K562 (cell line): ENCODE data around the gene MXI1. TPM values are rescaled to one million over a fixed set of nuclear protein-coding genes. Genes with fewer than 3 reads are reported as not detected.

Experiments used
- ATF1 ChIP-seq, 2 experiments: fragments of 450-650 bp in 1 of 2; IDR thresholded peaks; 2 replicates each; pipeline ENCODE4 v1.6.1; 2016; ENCODE audit warnings: missing compliant biosample characterization in 1 of 2, missing genetic modification characterization in 1 of 2
- KLF16 ChIP-seq: IDR thresholded peaks from 2 replicates; pipeline ENCODE4 v1.6.1; 2016; ENCODE audit warnings: antibody characterized with exemption
- MXI1 ChIP-seq: IDR thresholded peaks from 2 replicates; pipeline ENCODE4 v1.6.1; 2011; ENCODE audit warnings: low read depth, mild to moderate bottlenecking, improper control_type of control experiment, low read length
- RFX5 ChIP-seq: IDR thresholded peaks from 2 replicates; pipeline ENCODE4 v1.6.1; 2011; ENCODE audit warnings: low read depth, mild to moderate bottlenecking, improper control_type of control experiment, low read length
- RUNX1 ChIP-seq: sonication (generic); IDR thresholded peaks from 2 replicates; pipeline ENCODE4 v1.6.1; 2016; ENCODE audit warnings: antibody characterized with exemption, low read depth
- TEAD2 ChIP-seq: fragments of 450-650 bp; IDR thresholded peaks from 2 replicates; pipeline ENCODE4 v1.6.1; 2016; ENCODE audit warnings: missing genetic modification characterization, control low read depth, missing compliant biosample characterization
- polyA plus RNA-seq, 8 experiments: library from polyadenylated mRNA; depleted of rRNA in 4 of 8; stranded (reverse) in 5 of 8; unstranded in 3 of 8; fragments of >200 nt; fragmentation: Nextera tagmentation in 2 of 8; fragmentation: Illumina TruSeq in 1 of 8; extraction: Ambion mirVana in 2 of 8; extraction: Trizol in 1 of 8; gene quantifications; 2 replicates each; pipeline versions ENCODE4 v1.2.1 to v1.2.3, GENCODE V29; 2011 to 2014; ENCODE audit warnings: inconsistent platforms in 1 of 8, missing spikeins in 1 of 8
- total RNA-seq, 7 experiments: library from RNA; depleted of rRNA in 6 of 7; stranded (reverse); fragments of >200 nt in 6 of 7; fragmentation: Illumina TruSeq in 2 of 7; extraction: Trizol in 2 of 7; gene quantifications; 2 replicates each; pipeline versions ENCODE4 v1.2.1 to v1.2.3, GENCODE V29; 2011 to 2021; ENCODE audit warnings: low replicate concordance in 1 of 7
- TF ChIP-seq, protein P1 (sequence below): sonication (generic); formaldehyde crosslinking; IDR thresholded peaks from 2 replicates; pipeline ENCODE4 v1.8.0; 2022; ENCODE audit warnings: mild to moderate bottlenecking, low read depth, missing genetic modification reagents
- TF ChIP-seq, protein P2 (sequence below): fragments of 450-650 bp; IDR thresholded peaks from 2 replicates; pipeline ENCODE4 v1.6.1; 2016; ENCODE audit warnings: mild to moderate bottlenecking
- TF ChIP-seq, protein P3 (sequence below), 2 experiments: fragments of 450-650 bp; IDR thresholded peaks; 2 replicates each; pipeline ENCODE4 v1.6.1; 2016; ENCODE audit warnings: mild to moderate bottlenecking in 2 of 2, borderline replicate concordance in 1 of 2, low read depth in 1 of 2, moderate library complexity in 1 of 2
- TF ChIP-seq, protein P4 (sequence below): sonication (generic); formaldehyde crosslinking; IDR thresholded peaks from 2 replicates; pipeline ENCODE4 v1.8.0; 2022; ENCODE audit warnings: mild to moderate bottlenecking, missing genetic modification reagents
- TF ChIP-seq, protein P5 (sequence below): sonication (generic); formaldehyde crosslinking; IDR thresholded peaks from 2 replicates; pipeline ENCODE4 v1.8.1; 2023; ENCODE audit warnings: mild to moderate bottlenecking, missing genetic modification reagents

The MXI1 gene
- total and polyA plus RNA-seq, 9 of the 15 experiments (the other 6 are each of a cell fraction or from before 2014, with no cell fraction given): 9.1 to 23.7 (median 14.8) TPM

DNA sequence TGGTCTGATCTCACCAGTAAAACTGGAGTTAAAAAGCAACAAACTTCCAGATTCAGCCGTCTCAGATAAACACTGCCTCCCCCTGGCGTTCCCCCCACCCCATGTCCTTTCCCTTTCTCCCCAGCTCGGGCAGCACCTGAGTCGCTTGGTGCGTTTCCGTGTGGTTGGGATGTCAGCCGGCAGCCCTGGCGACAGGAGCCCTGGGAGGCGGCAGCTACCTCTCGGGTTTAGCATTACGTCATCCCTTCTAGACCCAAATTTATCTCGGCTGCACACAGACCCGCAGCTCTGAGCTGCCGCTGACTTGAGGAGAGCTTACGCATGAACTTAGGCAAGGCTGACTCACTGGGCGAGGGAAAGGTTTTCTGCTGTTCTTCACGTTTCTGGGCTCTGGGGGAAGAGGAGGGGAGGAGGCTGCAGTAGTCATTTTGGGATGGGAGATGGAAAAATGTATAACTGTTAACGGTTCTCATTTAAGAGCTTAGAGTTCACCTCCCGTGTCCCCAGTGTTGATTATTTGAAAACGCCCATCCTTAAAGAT lies 14.4 kb downstream of the MXI1 start (continued):
- TF ChIP-seq, protein P1, sequence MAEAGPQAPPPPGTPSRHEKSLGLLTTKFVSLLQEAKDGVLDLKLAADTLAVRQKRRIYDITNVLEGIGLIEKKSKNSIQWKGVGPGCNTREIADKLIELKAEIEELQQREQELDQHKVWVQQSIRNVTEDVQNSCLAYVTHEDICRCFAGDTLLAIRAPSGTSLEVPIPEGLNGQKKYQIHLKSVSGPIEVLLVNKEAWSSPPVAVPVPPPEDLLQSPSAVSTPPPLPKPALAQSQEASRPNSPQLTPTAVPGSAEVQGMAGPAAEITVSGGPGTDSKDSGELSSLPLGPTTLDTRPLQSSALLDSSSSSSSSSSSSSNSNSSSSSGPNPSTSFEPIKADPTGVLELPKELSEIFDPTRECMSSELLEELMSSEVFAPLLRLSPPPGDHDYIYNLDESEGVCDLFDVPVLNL (CRISPR knock-in tag): no peak
- TF ChIP-seq, protein P2, sequence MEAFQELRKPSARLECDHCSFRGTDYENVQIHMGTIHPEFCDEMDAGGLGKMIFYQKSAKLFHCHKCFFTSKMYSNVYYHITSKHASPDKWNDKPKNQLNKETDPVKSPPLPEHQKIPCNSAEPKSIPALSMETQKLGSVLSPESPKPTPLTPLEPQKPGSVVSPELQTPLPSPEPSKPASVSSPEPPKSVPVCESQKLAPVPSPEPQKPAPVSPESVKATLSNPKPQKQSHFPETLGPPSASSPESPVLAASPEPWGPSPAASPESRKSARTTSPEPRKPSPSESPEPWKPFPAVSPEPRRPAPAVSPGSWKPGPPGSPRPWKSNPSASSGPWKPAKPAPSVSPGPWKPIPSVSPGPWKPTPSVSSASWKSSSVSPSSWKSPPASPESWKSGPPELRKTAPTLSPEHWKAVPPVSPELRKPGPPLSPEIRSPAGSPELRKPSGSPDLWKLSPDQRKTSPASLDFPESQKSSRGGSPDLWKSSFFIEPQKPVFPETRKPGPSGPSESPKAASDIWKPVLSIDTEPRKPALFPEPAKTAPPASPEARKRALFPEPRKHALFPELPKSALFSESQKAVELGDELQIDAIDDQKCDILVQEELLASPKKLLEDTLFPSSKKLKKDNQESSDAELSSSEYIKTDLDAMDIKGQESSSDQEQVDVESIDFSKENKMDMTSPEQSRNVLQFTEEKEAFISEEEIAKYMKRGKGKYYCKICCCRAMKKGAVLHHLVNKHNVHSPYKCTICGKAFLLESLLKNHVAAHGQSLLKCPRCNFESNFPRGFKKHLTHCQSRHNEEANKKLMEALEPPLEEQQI: no peak
- no peak for TF ChIP-seq RUNX1
- TF ChIP-seq, protein P3, sequence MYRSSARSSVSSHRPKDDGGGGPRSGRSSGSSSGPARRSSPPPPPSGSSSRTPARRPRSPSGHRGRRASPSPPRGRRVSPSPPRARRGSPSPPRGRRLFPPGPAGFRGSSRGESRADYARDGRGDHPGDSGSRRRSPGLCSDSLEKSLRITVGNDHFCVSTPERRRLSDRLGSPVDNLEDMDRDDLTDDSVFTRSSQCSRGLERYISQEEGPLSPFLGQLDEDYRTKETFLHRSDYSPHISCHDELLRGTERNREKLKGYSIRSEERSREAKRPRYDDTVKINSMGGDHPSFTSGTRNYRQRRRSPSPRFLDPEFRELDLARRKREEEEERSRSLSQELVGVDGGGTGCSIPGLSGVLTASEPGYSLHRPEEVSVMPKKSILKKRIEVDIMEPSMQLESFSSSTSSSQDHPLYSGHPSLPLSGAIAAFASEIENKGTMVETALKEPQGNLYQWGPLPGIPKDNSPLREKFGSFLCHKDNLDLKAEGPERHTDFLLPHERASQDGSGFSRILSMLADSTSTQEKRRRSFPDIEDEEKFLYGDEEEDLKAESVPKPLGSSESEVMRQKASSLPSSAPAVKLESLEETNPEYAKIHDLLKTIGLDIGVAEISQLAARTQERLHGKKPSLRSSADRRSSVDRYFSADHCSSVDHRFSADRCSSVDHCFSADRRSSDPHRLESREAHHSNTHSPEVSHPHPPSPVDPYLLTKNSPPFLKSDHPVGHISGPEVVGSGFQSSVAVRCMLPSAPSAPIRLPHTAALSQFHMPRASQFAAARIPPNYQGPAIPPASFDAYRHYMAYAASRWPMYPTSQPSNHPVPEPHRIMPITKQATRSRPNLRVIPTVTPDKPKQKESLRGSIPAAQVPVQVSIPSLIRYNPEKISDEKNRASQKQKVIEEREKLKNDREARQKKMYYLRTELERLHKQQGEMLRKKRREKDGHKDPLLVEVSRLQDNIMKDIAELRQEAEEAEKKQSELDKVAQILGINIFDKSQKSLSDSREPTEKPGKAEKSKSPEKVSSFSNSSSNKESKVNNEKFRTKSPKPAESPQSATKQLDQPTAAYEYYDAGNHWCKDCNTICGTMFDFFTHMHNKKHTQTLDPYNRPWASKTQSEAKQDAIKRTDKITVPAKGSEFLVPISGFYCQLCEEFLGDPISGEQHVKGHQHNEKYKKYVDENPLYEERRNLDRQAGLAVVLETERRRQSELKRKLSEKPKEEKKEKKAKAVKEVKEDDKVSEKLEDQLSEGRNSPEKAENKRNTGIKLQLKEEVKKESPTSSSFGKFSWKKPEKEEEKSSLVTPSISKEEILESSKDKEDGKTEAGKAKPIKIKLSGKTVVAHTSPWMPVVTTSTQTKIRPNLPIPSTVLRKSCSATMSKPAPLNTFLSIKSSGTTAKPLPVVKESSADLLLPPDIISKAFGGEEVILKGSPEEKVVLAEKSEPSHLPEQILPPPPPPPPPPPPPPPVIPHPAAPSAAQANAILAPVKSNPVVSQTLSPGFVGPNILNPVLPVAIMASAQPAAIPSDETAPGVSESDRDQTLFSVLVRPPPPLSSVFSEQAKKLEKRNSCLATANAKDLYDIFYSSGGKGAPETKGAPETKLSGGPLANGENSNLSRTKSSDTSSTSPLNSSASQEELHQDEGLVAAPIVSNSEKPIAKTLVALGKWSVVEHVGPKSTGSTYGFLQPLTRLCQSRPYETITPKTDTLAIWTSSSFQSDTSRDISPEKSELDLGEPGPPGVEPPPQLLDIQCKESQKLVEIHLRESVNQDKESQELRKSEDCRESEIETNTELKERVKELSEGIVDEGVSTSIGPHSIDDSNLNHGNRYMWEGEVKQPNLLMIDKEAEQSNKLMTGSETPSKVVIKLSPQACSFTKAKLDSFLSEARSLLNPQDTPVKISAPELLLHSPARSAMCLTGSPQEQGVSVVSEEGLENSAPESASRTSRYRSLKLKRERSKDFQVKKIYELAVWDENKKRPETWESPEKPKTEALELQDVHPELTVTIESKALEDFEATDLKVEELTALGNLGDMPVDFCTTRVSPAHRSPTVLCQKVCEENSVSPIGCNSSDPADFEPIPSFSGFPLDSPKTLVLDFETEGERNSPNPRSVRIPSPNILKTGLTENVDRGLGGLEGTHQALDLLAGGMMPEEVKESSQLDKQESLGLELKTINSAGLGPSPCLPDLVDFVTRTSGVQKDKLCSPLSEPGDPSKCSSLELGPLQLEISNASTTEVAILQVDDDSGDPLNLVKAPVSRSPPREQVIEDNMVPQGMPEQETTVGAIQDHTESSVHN (IDR thresholded peaks at IDR 0.05; ENCODE audit: borderline replicate concordance in 1 of 2, low read depth in 1 of 2): peak in 1 of 2 experiments; percentile 57; a peak in 1 of 4 replicates
- no peak for TF ChIP-seq ATF1 (CRISPR knock-in tag; IDR thresholded peaks at IDR 0.05)
- TF ChIP-seq ATF1 (tag; IDR thresholded peaks at IDR 0.05): peak; percentile 72
- TF ChIP-seq KLF16: 0 out of 2 replicates have a peak, but pooled peaks have one; percentile 14
- TF ChIP-seq, protein P4, sequence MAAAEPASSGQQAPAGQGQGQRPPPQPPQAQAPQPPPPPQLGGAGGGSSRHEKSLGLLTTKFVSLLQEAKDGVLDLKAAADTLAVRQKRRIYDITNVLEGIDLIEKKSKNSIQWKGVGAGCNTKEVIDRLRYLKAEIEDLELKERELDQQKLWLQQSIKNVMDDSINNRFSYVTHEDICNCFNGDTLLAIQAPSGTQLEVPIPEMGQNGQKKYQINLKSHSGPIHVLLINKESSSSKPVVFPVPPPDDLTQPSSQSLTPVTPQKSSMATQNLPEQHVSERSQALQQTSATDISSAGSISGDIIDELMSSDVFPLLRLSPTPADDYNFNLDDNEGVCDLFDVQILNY (CRISPR knock-in tag): no peak
- no peak for TF ChIP-seq TEAD2 (tag)
- no peak for TF ChIP-seq MXI1
- TF ChIP-seq, protein P5, sequence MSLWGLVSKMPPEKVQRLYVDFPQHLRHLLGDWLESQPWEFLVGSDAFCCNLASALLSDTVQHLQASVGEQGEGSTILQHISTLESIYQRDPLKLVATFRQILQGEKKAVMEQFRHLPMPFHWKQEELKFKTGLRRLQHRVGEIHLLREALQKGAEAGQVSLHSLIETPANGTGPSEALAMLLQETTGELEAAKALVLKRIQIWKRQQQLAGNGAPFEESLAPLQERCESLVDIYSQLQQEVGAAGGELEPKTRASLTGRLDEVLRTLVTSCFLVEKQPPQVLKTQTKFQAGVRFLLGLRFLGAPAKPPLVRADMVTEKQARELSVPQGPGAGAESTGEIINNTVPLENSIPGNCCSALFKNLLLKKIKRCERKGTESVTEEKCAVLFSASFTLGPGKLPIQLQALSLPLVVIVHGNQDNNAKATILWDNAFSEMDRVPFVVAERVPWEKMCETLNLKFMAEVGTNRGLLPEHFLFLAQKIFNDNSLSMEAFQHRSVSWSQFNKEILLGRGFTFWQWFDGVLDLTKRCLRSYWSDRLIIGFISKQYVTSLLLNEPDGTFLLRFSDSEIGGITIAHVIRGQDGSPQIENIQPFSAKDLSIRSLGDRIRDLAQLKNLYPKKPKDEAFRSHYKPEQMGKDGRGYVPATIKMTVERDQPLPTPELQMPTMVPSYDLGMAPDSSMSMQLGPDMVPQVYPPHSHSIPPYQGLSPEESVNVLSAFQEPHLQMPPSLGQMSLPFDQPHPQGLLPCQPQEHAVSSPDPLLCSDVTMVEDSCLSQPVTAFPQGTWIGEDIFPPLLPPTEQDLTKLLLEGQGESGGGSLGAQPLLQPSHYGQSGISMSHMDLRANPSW (CRISPR knock-in tag): no peak
- TF ChIP-seq RFX5: no peak
